HFF-Myc (cell line): ENCODE data around the gene CLEC1A.

Experiments used
- DNase-seq: peaks from one replicate; pipeline ENCODE4 v3.0.0-alpha.2; 2011; ENCODE audit warnings: low read depth; ENCODE audit errors: extremely low read depth
- H3K4me3 ChIP-seq: replicated peaks from 2 replicates; pipeline ENCODE4 v1.5.1; 2011; ENCODE audit warnings: low read depth, mild to moderate bottlenecking, control low read depth, low read length
- TF ChIP-seq, protein P1 (sequence below): IDR thresholded peaks from 2 replicates; pipeline ENCODE4 v1.5.1; 2012; ENCODE audit warnings: mild to moderate bottlenecking, low read depth, low read length, control low read depth; ENCODE audit errors: missing control alignments

Gene CLEC1A

DNA sequence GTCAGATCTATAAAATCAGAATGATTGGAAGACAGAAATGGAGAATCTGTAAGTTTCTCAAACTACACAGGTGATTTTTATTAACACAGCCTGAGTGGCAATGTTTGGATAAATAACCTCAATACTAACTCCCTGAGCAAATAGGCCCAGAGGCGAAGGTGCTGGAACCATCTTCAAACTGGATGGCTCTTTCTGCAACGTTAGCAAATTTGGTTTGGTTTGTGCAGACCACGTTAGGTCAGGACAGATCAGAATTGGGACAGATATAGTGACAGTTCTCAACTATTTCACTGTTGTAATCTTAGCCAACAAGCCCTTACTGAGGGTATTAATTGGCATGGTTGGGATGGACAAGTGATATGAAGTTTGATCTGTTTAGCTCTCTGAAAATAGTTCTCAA is 77.4 kb downstream of the CLEC1A start:
- no peak for DNase-seq
- TF ChIP-seq, protein P1, sequence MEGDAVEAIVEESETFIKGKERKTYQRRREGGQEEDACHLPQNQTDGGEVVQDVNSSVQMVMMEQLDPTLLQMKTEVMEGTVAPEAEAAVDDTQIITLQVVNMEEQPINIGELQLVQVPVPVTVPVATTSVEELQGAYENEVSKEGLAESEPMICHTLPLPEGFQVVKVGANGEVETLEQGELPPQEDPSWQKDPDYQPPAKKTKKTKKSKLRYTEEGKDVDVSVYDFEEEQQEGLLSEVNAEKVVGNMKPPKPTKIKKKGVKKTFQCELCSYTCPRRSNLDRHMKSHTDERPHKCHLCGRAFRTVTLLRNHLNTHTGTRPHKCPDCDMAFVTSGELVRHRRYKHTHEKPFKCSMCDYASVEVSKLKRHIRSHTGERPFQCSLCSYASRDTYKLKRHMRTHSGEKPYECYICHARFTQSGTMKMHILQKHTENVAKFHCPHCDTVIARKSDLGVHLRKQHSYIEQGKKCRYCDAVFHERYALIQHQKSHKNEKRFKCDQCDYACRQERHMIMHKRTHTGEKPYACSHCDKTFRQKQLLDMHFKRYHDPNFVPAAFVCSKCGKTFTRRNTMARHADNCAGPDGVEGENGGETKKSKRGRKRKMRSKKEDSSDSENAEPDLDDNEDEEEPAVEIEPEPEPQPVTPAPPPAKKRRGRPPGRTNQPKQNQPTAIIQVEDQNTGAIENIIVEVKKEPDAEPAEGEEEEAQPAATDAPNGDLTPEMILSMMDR: no peak
- no peak overlapping the region for H3K4me3 ChIP-seq
